SKM-1 (cell line): ENCODE measurements around the gene FRMPD1.
"Not testable (repeated sequence)": the region's sequence is repeated elsewhere in the genome, so short reads cannot be mapped to it uniquely, and the experiment has no call there.

Experiments
- DNase-seq: peaks from one replicate; lab custom pipeline; 2025; ENCODE audit not compliant: unreplicated experiment; lab: John Stamatoyannopoulos, UW

FRMPD1 gene

GRCh38 chr9:37650873-37651768 is at the start of gene FRMPD1:
Gene FRMPD1, plus strand, starts transcription at chr9:37650954. Its CDS starts 41,688 bp downstream, at chr9:37692642.
- DNase-seq: no peak

- not testable (repeated sequence) for DNase-seq
These were observed 48.7 kb upstream of the FRMPD1 start for GRCh38 chr9:37602061-37602460.

- DNase-seq: no peak
These were observed 47.9 kb upstream of the FRMPD1 start for GRCh38 chr9:37602817-37603216.

GRCh38 chr9:37604296-37604695 is 46.5 kb upstream of the FRMPD1 start:
- DNase-seq: no peak

- no peak for DNase-seq
These were observed 42.5 kb upstream of the FRMPD1 start for GRCh38 chr9:37608250-37608649.

- no peak for DNase-seq
These were observed 40.9 kb upstream of the FRMPD1 start for GRCh38 chr9:37609735-37610397.

- no peak for DNase-seq
These were observed 39.7 kb upstream of the FRMPD1 start for GRCh38 chr9:37611014-37611413.

GRCh38 chr9:37611961-37612360 is 38.8 kb upstream of the FRMPD1 start:
- no peak for DNase-seq

GRCh38 chr9:37617161-37617560 is 33.6 kb upstream of the FRMPD1 start:
- no peak for DNase-seq

- DNase-seq: no peak
These were observed 32.9 kb upstream of the FRMPD1 start for GRCh38 chr9:37617832-37618231.

GRCh38 chr9:37618817-37619216 is 31.9 kb upstream of the FRMPD1 start:
- DNase-seq: no peak

- no peak for DNase-seq
These were observed 30.9 kb upstream of the FRMPD1 start for GRCh38 chr9:37619806-37620205.

GRCh38 chr9:37620396-37620795 is 30.4 kb upstream of the FRMPD1 start:
- no peak for DNase-seq

GRCh38 chr9:37621273-37622121 is 29.3 kb upstream of the FRMPD1 start:
- no peak for DNase-seq

GRCh38 chr9:37622462-37622861 is 28.3 kb upstream of the FRMPD1 start:
- DNase-seq: no peak

GRCh38 chr9:37623267-37623666 is 27.5 kb upstream of the FRMPD1 start:
- no peak for DNase-seq

- DNase-seq: no peak
These were observed 26.7 kb upstream of the FRMPD1 start for GRCh38 chr9:37624073-37624472.

GRCh38 chr9:37625036-37625757 is 25.6 kb upstream of the FRMPD1 start:
- DNase-seq: no peak

- no peak for DNase-seq
These were observed 25.0 kb upstream of the FRMPD1 start for GRCh38 chr9:37625758-37626147.

- no peak for DNase-seq
These were observed 24.0 kb upstream of the FRMPD1 start for GRCh38 chr9:37626708-37627292.
